ENCODE results near the gene PROCA1. TPM values are rescaled to one million over a fixed set of nuclear protein-coding genes. Genes with fewer than 3 reads are reported as not detected.
A peak's percentile ranks its signal among the peaks of the same experiment; 100 is the strongest.

The PROCA1 gene
- total and polyA plus RNA-seq, 9 of the 15 experiments (the other 6 are each of a cell fraction or from before 2014, with no cell fraction given), result 0.78 to 16.2 (median 5.6) TPM

- TF ChIP-seq, protein P1, sequence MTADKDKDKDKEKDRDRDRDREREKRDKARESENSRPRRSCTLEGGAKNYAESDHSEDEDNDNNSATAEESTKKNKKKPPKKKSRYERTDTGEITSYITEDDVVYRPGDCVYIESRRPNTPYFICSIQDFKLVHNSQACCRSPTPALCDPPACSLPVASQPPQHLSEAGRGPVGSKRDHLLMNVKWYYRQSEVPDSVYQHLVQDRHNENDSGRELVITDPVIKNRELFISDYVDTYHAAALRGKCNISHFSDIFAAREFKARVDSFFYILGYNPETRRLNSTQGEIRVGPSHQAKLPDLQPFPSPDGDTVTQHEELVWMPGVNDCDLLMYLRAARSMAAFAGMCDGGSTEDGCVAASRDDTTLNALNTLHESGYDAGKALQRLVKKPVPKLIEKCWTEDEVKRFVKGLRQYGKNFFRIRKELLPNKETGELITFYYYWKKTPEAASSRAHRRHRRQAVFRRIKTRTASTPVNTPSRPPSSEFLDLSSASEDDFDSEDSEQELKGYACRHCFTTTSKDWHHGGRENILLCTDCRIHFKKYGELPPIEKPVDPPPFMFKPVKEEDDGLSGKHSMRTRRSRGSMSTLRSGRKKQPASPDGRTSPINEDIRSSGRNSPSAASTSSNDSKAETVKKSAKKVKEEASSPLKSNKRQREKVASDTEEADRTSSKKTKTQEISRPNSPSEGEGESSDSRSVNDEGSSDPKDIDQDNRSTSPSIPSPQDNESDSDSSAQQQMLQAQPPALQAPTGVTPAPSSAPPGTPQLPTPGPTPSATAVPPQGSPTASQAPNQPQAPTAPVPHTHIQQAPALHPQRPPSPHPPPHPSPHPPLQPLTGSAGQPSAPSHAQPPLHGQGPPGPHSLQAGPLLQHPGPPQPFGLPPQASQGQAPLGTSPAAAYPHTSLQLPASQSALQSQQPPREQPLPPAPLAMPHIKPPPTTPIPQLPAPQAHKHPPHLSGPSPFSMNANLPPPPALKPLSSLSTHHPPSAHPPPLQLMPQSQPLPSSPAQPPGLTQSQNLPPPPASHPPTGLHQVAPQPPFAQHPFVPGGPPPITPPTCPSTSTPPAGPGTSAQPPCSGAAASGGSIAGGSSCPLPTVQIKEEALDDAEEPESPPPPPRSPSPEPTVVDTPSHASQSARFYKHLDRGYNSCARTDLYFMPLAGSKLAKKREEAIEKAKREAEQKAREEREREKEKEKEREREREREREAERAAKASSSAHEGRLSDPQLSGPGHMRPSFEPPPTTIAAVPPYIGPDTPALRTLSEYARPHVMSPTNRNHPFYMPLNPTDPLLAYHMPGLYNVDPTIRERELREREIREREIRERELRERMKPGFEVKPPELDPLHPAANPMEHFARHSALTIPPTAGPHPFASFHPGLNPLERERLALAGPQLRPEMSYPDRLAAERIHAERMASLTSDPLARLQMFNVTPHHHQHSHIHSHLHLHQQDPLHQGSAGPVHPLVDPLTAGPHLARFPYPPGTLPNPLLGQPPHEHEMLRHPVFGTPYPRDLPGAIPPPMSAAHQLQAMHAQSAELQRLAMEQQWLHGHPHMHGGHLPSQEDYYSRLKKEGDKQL (CRISPR knock-in tag; IDR thresholded peaks at IDR 0.05; ENCODE audit: borderline replicate concordance), result no peak
- TF ChIP-seq ZNF174 (CRISPR knock-in tag; IDR thresholded peaks at IDR 0.05), result no peak
- TF ChIP-seq ZKSCAN8 (CRISPR knock-in tag; IDR thresholded peaks at IDR 0.05), result no peak
- TF ChIP-seq ZNF311 (CRISPR knock-in tag; IDR thresholded peaks at IDR 0.05), result no peak
- TF ChIP-seq SMC3 (conservative IDR thresholded peaks at IDR 0.05; ENCODE audit: insufficient read depth, low read depth, low read length), result no peak
- peak; percentile 60 for TF ChIP-seq CTCFL (IDR thresholded peaks at IDR 0.05; ENCODE audit: borderline replicate concordance, insufficient read depth, low read depth, low read length, poor library complexity, severe bottlenecking)
- TF ChIP-seq HDAC2 (IDR thresholded peaks at IDR 0.05), result no peak
- TF ChIP-seq C11orf30 (IDR thresholded peaks at IDR 0.05; ENCODE audit: low read depth), result no peak
- TF ChIP-seq, protein P2, sequence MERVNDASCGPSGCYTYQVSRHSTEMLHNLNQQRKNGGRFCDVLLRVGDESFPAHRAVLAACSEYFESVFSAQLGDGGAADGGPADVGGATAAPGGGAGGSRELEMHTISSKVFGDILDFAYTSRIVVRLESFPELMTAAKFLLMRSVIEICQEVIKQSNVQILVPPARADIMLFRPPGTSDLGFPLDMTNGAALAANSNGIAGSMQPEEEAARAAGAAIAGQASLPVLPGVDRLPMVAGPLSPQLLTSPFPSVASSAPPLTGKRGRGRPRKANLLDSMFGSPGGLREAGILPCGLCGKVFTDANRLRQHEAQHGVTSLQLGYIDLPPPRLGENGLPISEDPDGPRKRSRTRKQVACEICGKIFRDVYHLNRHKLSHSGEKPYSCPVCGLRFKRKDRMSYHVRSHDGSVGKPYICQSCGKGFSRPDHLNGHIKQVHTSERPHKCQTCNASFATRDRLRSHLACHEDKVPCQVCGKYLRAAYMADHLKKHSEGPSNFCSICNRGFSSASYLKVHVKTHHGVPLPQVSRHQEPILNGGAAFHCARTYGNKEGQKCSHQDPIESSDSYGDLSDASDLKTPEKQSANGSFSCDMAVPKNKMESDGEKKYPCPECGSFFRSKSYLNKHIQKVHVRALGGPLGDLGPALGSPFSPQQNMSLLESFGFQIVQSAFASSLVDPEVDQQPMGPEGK (CRISPR knock-in tag; IDR thresholded peaks at IDR 0.05; ENCODE audit: borderline replicate concordance), result peak; percentile 73
- peak; percentile 70 for TF ChIP-seq POLR2AphosphoS5 (IDR thresholded peaks at IDR 0.05; ENCODE audit: control insufficient read depth, insufficient read depth, low read depth, low read length)
- no peak for TF ChIP-seq ZNF165 (CRISPR knock-in tag; IDR thresholded peaks at IDR 0.05; ENCODE audit: borderline replicate concordance)
- no peak for TF ChIP-seq NCOA6 (IDR thresholded peaks at IDR 0.05)
- TF ChIP-seq ZNF551 (CRISPR knock-in tag; IDR thresholded peaks at IDR 0.05), result peak; percentile 7; the same call in 1 of the 2 replicates
- TF ChIP-seq CCNT2 (IDR thresholded peaks at IDR 0.05; ENCODE audit: borderline replicate concordance, extremely low read depth, insufficient read length, low read depth, low read length), result no peak
- peak; percentile 57 for TF ChIP-seq CREM (IDR thresholded peaks at IDR 0.05; ENCODE audit: low read depth)
- TF ChIP-seq CSDE1 (IDR thresholded peaks at IDR 0.05), result no peak
- TF ChIP-seq ZNF76 (CRISPR knock-in tag; IDR thresholded peaks at IDR 0.05; ENCODE audit: borderline replicate concordance), result no peak
- no peak for TF ChIP-seq DNMT1 (IDR thresholded peaks at IDR 0.05)
- TF ChIP-seq TCF7 (IDR thresholded peaks at IDR 0.05; ENCODE audit: borderline replicate concordance), result 0 out of 2 replicates have a peak, but pooled peaks have one; percentile 19
- TF ChIP-seq SMARCE1 (IDR thresholded peaks at IDR 0.05), result no peak
- TF ChIP-seq HNRNPL (IDR thresholded peaks at IDR 0.05; ENCODE audit: low read depth, low read length), result no peak
Observed at GRCh38 chr17:28725166-28725659, 13.5 kb upstream of the PROCA1 start (continued).
